K562 (cell line): ENCODE results near the gene GJD4. TPM values are rescaled to one million over a fixed set of nuclear protein-coding genes. Genes with fewer than 3 reads are reported as not detected.

Experiments
- ATAC-seq: fragments of 200-7000 bp; cut with Tn5 transposase; 3 replicates; pipeline ENCODE4 v1.9.1; 2020; ENCODE audit warnings: moderate library complexity
- BruUV-seq: library from RNA; stranded (reverse); fragments of 400-500 nt; replicated peaks from 2 replicates; lab custom pipeline; 2021; lab: Mats Ljungman, UMichigan
- CTCF ChIA-PET: fragments of 300-600 bp; formaldehyde crosslinking; extraction: SDS; loops from one replicate; lab custom pipeline; 2021; ENCODE audit warnings: low intra/inter-chr PET ratio; lab: Yijun Ruan, JAX
- POLR2A ChIA-PET: fragments of 300-600, 350-650 bp; sonication (Branson Sonifier 250); formaldehyde crosslinking; extraction: SDS; loops from one replicate; lab custom pipeline; 2021; ENCODE audit warnings: antibody characterized with exemption, inconsistent platforms; lab: Yijun Ruan, JAX
- DNase-seq, 4 experiments: peaks; one replicate each; pipeline versions ENCODE4 v3.0.0 to v3.0.0-alpha.2; 2011 to 2018; ENCODE audit warnings: low spot score in 3 of 4, mixed read lengths in 3 of 4; ENCODE audit errors: extremely low read depth in 1 of 4
- FAIRE-seq: peaks from 2 replicates; lab custom pipeline; 2011; peaks lifted over from hg19 to GRCh38; lab: Jason Lieb, UNC
- H2AFZ ChIP-seq: 2 replicates; pipeline ENCODE4 v1.6.0; 2011; ENCODE audit warnings: low read depth, low read length, control low read depth, inconsistent platforms
- H3K27ac ChIP-seq: fragments of 200-600 bp; 3 replicates; pipeline ENCODE4 v1.8.0; 2011; ENCODE audit warnings: low read depth, mild to moderate bottlenecking, control low read depth, inconsistent platforms, low read length, moderate library complexity, mixed read lengths; ENCODE audit errors: extremely low read depth
- H3K27me3 ChIP-seq, 2 experiments: fragments of 300-600 bp in 1 of 2; 2 replicates in 1 of 2; 3 replicates in 1 of 2; pipeline versions ENCODE4 v1.6.0 to v1.8.0; 2011; ENCODE audit warnings: inconsistent platforms in 2 of 2, low read length in 2 of 2, mild to moderate bottlenecking in 1 of 2, mixed read lengths in 1 of 2, moderate library complexity in 1 of 2; ENCODE audit not compliant: control insufficient read depth in 2 of 2, insufficient read depth in 2 of 2
- H3K36me3 ChIP-seq: fragments of 300-600 bp; 3 replicates; pipeline ENCODE4 v1.8.0; 2011; ENCODE audit warnings: mild to moderate bottlenecking, low read length, inconsistent platforms; ENCODE audit not compliant: control insufficient read depth, insufficient read depth
- H3K4me1 ChIP-seq, 2 experiments: fragments of 200-600 bp in 1 of 2; replicated peaks in 1 of 2; 2 replicates in 1 of 2; 3 replicates in 1 of 2; pipeline versions ENCODE4 v1.5.1 to v1.8.0; 2011; ENCODE audit warnings: inconsistent platforms in 2 of 2, low read length in 2 of 2, mild to moderate bottlenecking in 1 of 2, mixed read lengths in 1 of 2, moderate library complexity in 1 of 2; ENCODE audit not compliant: control insufficient read depth in 2 of 2, insufficient read depth in 2 of 2
- H3K4me2 ChIP-seq: 2 replicates; pipeline ENCODE4 v1.6.1; 2011; ENCODE audit warnings: low read length, control low read depth, inconsistent platforms, mixed read lengths; ENCODE audit not compliant: insufficient read depth
- H3K4me3 ChIP-seq: fragments of 200-600 bp; sonication (generic), shearing (Covaris generic); 2 replicates; pipeline ENCODE4 v1.5.1; 2016; ENCODE audit warnings: control low read depth, inconsistent platforms
- H3K79me2 ChIP-seq: fragments of 200-600 bp; 3 replicates; pipeline ENCODE4 v1.8.0; 2011; ENCODE audit warnings: low read length, inconsistent platforms; ENCODE audit not compliant: control insufficient read depth, insufficient read depth
- H3K9ac ChIP-seq, 2 experiments: 2 replicates each; pipeline versions ENCODE4 v1.6.0 to v1.6.1; 2011; ENCODE audit warnings: low read depth in 2 of 2, low read length in 2 of 2, control low read depth in 1 of 2, inconsistent platforms in 1 of 2, mild to moderate bottlenecking in 1 of 2, mixed read lengths in 1 of 2; ENCODE audit not compliant: insufficient read depth in 1 of 2
- H3K9me1 ChIP-seq: one replicate; pipeline ENCODE4 v1.6.0; 2011; ENCODE audit warnings: inconsistent platforms, mild to moderate bottlenecking, low read length, moderate library complexity; ENCODE audit not compliant: control insufficient read depth, insufficient read depth
- H3K9me3 ChIP-seq: replicated peaks from 2 replicates; pipeline ENCODE4 v1.5.1; 2011; ENCODE audit warnings: low read depth, low read length, inconsistent platforms; ENCODE audit not compliant: control insufficient read depth, insufficient read depth
- H4K20me1 ChIP-seq: replicated peaks from 2 replicates; pipeline ENCODE4 v1.6.1; 2011; ENCODE audit warnings: low read length, inconsistent platforms, mixed read lengths; ENCODE audit not compliant: control insufficient read depth, insufficient read depth
- ATF1 ChIP-seq, 2 experiments: fragments of 450-650 bp in 1 of 2; IDR thresholded peaks; 2 replicates each; pipeline ENCODE4 v1.6.1; 2016; ENCODE audit warnings: missing compliant biosample characterization in 1 of 2, missing genetic modification characterization in 1 of 2
- HNRNPLL ChIP-seq: fragments of 200-400 bp; formaldehyde crosslinking; IDR thresholded peaks from 2 replicates; pipeline ENCODE4 v1.6.1; 2017; ENCODE audit warnings: low read length, low read depth, mild to moderate bottlenecking; ENCODE audit not compliant: poor library complexity, severe bottlenecking
- NCOA2 ChIP-seq, 2 experiments: fragments of 450-650 bp; IDR thresholded peaks; 2 replicates each; pipeline ENCODE4 v1.6.1; 2018; ENCODE audit warnings: mild to moderate bottlenecking in 2 of 2, moderate library complexity in 1 of 2; ENCODE audit not compliant: partially characterized antibody in 2 of 2
- PML ChIP-seq: IDR thresholded peaks from 2 replicates; pipeline ENCODE4 v1.6.1; 2012; ENCODE audit warnings: low read length, inconsistent platforms
- POLR2G ChIP-seq: fragments of 200-400 bp; formaldehyde crosslinking; IDR thresholded peaks from 2 replicates; pipeline ENCODE4 v1.6.1; 2017; ENCODE audit warnings: low read depth, mild to moderate bottlenecking, antibody characterized with exemption, low read length, moderate library complexity
- RNF2 ChIP-seq: sonication (generic); IDR thresholded peaks from 2 replicates; pipeline ENCODE4 v1.6.1; 2016
- TBP ChIP-seq: optimal IDR thresholded peaks from 2 replicates; pipeline ENCODE3; 2011; ENCODE audit warnings: low read depth, low read length, improper control_type of control experiment
- TSC22D4 ChIP-seq: fragments of 450-650 bp; IDR thresholded peaks from 2 replicates; pipeline ENCODE4 v1.6.1; 2016; ENCODE audit warnings: missing genetic modification characterization, missing biosample characterization, control low read depth
- UBTF ChIP-seq, 2 experiments: IDR thresholded peaks; 2 replicates each; pipeline ENCODE4 v1.6.1; 2012; ENCODE audit warnings: improper control_type of control experiment in 2 of 2, low read depth in 2 of 2, low read length in 2 of 2, borderline replicate concordance in 1 of 2
- ZNF384 ChIP-seq: IDR thresholded peaks from 2 replicates; pipeline ENCODE4 v1.6.1; 2012; ENCODE audit warnings: low read depth, low read length, improper control_type of control experiment
- ZNF444 ChIP-seq: fragments of 250-450 bp; sonication (Bioruptor Pico); IDR thresholded peaks from 2 replicates; pipeline ENCODE4 v1.4.0; 2020; ENCODE audit warnings: mild to moderate bottlenecking, moderate library complexity
- ZNF778 ChIP-seq: fragments of 450-650 bp; formaldehyde crosslinking; IDR thresholded peaks from 2 replicates; pipeline ENCODE4 v1.4.0; 2020; ENCODE audit warnings: mild to moderate bottlenecking, moderate library complexity
- WGBS: fragments of 100-300 bp; shearing (Covaris generic); methylation state at CpG from one replicate; pipeline ENCODE4 v1.1.6; 2016; ENCODE audit warnings: low coverage, mixed read lengths; ENCODE audit not compliant: insufficient coverage; ENCODE audit errors: missing lambda C conversion rate; 5-methylcytosine and 5-hydroxymethylcytosine counted together
- in situ Hi-C: fragments of 300-500 bp; cut with MboI; formaldehyde crosslinking; loops from 4 replicates; pipeline ENCODE4 v1.15.0; 2018; ENCODE audit warnings: inconsistent platforms, mixed read lengths
- intact Hi-C: fragments of 100-400 bp; cut with micrococcal nuclease; formaldehyde crosslinking; loops from 2 replicates; pipeline ENCODE4 v1.14.2; 2022
- polyA plus RNA-seq, 8 experiments: library from polyadenylated mRNA; depleted of rRNA in 4 of 8; stranded (reverse) in 5 of 8; unstranded in 3 of 8; fragments of >200 nt; fragmentation: Nextera tagmentation in 2 of 8; fragmentation: Illumina TruSeq in 1 of 8; extraction: Ambion mirVana in 2 of 8; extraction: Trizol in 1 of 8; gene quantifications; 2 replicates each; pipeline versions ENCODE4 v1.2.1 to v1.2.3, GENCODE V29; 2011 to 2014; ENCODE audit warnings: inconsistent platforms in 1 of 8, missing spikeins in 1 of 8
- total RNA-seq, 7 experiments: library from RNA; depleted of rRNA in 6 of 7; stranded (reverse); fragments of >200 nt in 6 of 7; fragmentation: Illumina TruSeq in 2 of 7; extraction: Trizol in 2 of 7; gene quantifications; 2 replicates each; pipeline versions ENCODE4 v1.2.1 to v1.2.3, GENCODE V29; 2011 to 2021; ENCODE audit warnings: low replicate concordance in 1 of 7

GJD4 gene
- total and polyA plus RNA-seq, 9 of the 15 experiments (the other 6 are each of a cell fraction or from before 2014, with no cell fraction given) = not detected

DNA sequence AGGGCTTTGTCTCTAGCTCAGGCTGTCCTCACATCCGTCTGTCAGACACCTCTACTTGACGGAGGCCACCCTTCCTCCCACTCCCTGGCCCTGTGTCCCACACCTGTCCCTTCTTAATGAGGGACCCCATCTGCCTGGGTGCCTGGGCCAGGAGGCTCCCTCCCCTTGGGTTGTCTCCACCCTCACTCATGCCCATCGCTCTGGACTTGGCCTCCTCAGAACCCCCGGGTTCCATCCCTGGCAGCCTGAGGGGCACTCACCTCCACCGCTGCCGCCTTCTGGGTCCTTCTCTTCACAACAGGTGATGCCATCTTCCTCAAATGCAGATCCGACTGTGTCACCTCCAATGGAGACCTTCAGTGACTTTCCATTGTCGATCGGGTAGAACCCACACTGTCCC lies 20.2 kb upstream of the GJD4 start:
- no peak overlapping the region for H3K27ac ChIP-seq
- ChIA-PET CTCF (no interaction called here), POLR2A (interaction anchor here (0.9 kb wide), 1 partner anchor 9 kb away, joined by 4 read pairs; no protein-coding TSS in a partner anchor)
- ATAC-seq = no peak
- FAIRE-seq = no peak
- H3K4me1 ChIP-seq = no peaks in the 10 kb centered on the region
- DNase-seq = no peak
- TF ChIP-seq HNRNPLL = no peak
- no peaks in the 10 kb centered on the region for H3K9me3 ChIP-seq
- intact Hi-C loops = no loop called here
- BruUV-seq = no TSS peak
- no peak overlapping the region for H3K4me2 ChIP-seq
- 0 out of 2 replicates have a peak, but pooled peaks cover 5% of the 10 kb centered on the region for H4K20me1 ChIP-seq
- in situ Hi-C loops = no loop called here
- H3K9ac ChIP-seq = no peak overlapping the region
- 8% methylated on average over 9 of the region's 9 CpGs for WGBS
- H3K36me3 ChIP-seq = no peaks in the 10 kb centered on the region
- H2AFZ ChIP-seq = no peak overlapping the region
- H3K27me3 ChIP-seq = peaks cover 32 to 42% of the 10 kb centered on the region in 2 experiments
- no peaks in the 10 kb centered on the region for H3K79me2 ChIP-seq
- no peak overlapping the region for H3K4me3 ChIP-seq
- no peaks in the 10 kb centered on the region for H3K9me1 ChIP-seq

DNA sequence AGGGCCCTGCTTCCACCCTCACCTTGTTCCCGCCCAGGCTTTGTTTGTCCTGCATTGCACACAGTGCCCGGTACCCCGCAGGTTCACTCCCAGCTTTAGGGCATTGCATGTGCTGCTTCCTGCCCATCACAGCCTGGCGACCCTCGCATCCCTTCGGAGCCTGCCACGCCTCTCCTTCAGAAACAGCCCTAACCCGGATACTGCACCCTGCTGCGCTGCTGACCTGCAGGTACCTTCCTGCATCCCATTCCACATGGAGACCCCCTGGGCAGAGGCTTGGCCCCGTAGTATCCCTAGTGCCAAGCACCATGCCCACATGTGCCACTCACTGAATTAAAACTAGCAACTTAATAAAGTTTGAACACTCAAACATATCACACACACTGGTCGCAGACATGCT lies 19.8 kb upstream of the GJD4 start:
- intact Hi-C loops = no loop called here
- no peak for DNase-seq
- Histone ChIP-seq H3K36me3 (no peaks in the 10 kb centered on the region), H3K4me1 (no peaks in the 10 kb centered on the region), H2AFZ (no peak overlapping the region), H3K27ac (no peak overlapping the region), H3K9me3 (no peaks in the 10 kb centered on the region), H3K9ac (no peak overlapping the region), H3K4me3 (no peak overlapping the region), H3K27me3 (peaks cover 29 to 39% of the 10 kb centered on the region in 2 experiments), H3K9me1 (no peaks in the 10 kb centered on the region), H4K20me1 (0 out of 2 replicates have a peak, but pooled peaks cover 5% of the 10 kb centered on the region), H3K4me2 (no peak overlapping the region), H3K79me2 (no peaks in the 10 kb centered on the region)
- ChIA-PET CTCF (no interaction called here), POLR2A (interaction anchor here (0.9 kb wide), 1 partner anchor 8 kb away, joined by 4 read pairs; no protein-coding TSS in a partner anchor)
- WGBS = 3% methylated on average over 11 of the region's 11 CpGs
- no TSS peak for BruUV-seq
- no peak for FAIRE-seq
- no peak for ATAC-seq
- in situ Hi-C loops = no loop called here
- TF ChIP-seq POLR2G (no peak), NCOA2 (IDR thresholded peaks at IDR 0.05; ENCODE audit: partially characterized antibody in 2 of 2) (no peak), UBTF (IDR thresholded peaks at IDR 0.05; ENCODE audit: borderline replicate concordance in 1 of 2, low read depth in 2 of 2, low read length in 2 of 2) (no peak), ZNF384 (no peak), ZNF778 (no peak), TBP (no peak), PML (no peak), ATF1 (CRISPR knock-in tag; IDR thresholded peaks at IDR 0.05) (no peak), ATF1 (tag; IDR thresholded peaks at IDR 0.05) (no peak), ZNF444 (CRISPR knock-in tag) (no peak), RNF2 (no peak), TSC22D4 (tag) (no peak), HNRNPLL (no peak)
